NCI-H1694 treated with DMSO at 0.1 percent for 48 hours (cell line): ENCODE results near the gene PRPF8.
"Not testable (repeated sequence)": the region's sequence is repeated elsewhere in the genome, so short reads cannot be mapped to it uniquely, and the experiment has no call there.

Experiments used
- DNase-seq: peaks from one replicate; lab custom pipeline; 2025; lab: John Stamatoyannopoulos, UW

PRPF8 gene

DNA sequence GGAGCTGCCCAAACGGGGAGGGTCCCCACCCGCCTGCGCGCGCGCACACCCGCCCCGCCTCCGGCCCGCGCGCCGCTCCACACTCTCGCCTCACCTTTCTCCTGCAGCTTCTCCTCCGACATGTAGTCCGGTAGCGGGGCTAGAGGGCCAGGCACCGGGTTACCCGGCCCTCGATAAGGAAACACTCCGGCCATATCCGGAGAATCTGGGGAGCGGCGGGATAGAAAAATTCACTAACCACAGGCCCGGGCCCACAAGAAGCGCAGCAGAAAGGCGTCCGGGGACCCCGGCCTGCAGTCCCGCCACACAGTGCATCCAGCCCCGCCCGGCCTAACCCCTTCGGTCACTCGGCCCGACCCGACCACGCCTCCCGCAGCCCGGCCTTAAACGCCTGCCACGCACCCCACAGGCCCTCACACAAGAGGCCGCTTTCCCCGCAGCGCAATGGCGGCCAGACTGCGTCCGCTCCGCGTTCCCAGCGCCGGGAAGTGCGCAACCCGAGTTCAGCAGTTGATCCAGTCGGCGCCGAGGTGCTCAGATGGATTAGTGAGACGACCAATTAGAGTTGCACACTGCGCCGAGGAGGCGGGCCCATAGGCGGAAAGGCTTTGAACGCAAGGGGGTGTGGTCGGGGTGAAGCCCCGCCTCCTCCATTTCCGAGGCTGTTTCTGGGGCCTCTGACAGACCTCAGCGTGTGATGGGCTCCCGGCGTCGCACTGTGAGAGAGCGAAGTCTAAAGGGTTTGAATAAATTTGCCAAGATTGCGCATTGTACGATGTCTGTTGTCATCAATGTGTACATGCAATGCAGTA lies at the start of gene PRPF8:
Gene PRPF8, minus strand, starts transcription at position 490 of the 812 bp plus-strand sequence. Its CDS starts 296 bp downstream, at position 194.
- peak; percentile 97 for DNase-seq

DNA sequence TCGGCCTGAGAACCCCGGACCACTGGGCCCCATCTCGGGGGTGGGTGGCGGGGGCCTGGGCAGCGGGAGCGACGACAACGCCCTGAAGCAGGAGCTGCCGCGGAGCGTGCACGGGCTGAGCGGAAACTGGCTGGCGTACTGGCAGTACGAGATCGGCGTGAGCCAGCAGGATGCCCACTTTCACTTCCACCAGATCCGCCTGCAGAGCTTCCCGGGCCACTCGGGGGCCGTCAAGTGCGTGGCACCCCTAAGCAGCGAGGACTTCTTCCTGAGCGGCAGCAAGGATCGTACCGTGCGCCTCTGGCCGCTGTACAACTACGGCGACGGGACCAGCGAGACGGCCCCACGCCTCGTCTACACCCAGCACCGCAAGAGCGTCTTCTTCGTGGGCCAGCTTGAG lies 49.1 kb upstream of the PRPF8 start:
- DNase-seq = no peak

DNA sequence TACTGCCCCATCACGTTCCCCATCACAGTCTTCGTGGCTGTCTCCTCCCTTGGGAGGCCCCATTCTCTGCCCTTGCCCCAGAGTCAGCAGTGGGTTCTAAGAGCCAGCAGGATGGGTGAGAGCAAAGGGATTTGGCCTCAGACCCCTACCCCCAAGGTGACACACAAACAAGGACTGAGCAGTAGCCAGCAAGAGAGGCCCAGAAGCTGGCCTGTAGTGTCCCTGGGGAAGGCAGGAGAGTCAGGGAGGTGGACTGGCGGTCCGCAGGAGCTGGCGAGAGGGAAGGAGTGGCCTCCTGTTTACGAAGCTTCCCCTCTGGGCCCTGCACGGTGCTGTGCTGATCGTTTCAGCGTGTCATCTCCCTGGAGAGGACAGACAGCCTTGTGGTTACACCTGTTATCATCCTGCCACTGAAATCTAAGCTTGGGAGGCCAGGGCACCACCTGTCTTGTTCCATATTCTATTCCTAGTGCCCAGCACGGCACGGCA lies 48.2 kb upstream of the PRPF8 start:
- DNase-seq = no peak

DNA sequence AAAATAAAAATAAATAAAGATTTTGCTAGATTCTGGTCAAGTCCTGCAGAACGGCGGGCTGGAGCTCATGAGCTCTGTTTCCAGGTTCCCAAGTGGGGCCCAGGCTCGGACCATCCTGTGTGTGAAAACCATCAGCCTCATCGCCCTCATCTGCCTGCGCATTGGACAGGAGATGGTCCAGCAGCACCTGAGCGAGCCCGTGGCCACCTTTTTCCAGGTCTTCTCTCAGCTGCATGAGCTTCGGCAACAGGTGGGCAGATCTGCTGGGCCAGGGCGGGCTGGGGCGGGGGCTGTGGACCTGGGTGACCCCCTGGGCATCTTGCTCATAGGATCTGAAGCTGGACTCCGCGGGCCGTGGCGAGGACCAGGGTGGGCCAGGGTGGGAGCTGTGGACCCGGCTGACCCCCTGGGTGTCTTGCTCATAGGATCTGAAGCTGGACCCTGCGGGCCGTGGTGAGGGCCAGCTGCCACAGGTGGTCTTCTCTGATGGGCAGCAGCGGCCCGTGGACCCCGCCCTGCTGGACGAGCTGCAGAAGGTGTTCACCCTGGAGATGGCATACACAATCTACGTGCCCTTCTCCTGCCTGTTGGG lies 47.7 kb upstream of the PRPF8 start:
- no peak for DNase-seq

DNA sequence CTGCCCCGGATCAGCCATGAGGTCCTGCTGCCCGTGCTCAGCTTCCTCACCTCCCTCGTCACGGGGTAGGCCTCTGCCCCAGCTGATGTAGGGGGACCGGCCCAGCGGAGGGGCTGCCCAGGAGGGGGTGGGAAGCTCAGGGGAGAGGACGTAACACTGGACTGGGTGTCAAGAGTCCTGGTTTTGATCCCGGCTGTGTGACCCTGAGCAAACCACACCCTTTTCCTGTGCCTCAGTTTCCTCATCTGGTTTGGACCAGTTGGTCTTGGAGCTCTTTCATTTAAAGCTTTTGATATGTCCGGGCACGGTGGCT lies 46.5 kb upstream of the PRPF8 start:
- no peak for DNase-seq

DNA sequence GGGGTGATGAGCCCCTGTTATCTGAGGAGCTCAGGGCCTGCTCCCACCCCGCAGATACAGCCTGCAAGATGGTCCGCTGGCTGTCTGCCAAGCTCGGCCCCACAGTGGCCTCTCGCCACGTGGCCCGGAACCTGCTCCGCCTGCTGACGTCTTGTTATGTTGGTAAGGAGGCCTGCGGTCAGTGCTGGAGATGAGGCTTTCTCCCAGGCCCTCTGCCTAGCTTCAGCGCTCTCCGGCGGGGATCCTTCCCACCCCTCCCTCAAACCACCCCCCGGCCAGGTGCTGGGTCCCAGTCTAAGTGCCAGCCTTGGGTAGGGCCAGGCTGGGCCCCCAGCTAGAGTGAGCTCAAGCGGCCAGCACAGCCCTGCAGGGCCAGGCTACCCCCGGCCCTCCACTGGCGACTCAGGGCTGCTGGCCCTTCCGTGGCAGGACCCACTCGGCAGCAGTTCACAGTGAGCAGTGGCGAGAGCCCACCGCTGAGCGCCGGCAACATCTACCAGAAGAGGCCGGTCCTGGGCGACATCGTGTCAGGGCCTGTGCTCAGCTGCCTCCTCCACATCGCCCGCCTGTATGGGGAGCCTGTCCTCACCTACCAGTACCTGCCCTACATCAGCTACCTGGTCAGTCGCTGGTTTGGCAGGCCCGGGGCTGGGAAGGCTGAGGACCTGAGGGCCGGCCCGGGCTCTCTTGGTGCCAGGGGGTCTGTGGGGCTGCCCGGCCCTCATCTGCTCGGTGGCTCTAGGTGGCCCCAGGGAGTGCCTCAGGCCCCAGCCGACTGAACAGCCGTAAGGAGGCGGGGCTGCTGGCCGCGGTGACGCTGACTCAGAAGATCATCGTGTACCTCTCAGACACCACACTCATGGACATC lies 45.9 kb upstream of the PRPF8 start:
- DNase-seq = no peak

DNA sequence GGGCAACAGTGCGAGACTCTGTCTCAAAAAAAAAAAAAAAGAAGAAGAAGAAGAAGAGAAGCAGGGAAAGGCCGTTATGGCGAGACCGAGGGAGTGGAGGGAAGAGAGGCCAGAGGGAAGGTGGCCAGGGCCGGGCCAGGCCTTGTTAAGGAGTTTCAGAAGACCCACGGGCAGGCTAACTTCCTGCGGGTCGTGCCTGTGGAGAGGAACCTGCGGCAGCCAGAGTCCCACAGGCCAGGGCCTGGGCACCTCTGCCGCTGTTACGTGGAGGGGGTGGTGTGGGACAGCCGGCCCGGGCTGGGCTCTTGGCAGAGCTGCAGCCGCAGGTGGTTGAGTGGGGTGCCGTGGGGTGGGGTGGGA lies 45.3 kb upstream of the PRPF8 start:
- no peak for DNase-seq

DNA sequence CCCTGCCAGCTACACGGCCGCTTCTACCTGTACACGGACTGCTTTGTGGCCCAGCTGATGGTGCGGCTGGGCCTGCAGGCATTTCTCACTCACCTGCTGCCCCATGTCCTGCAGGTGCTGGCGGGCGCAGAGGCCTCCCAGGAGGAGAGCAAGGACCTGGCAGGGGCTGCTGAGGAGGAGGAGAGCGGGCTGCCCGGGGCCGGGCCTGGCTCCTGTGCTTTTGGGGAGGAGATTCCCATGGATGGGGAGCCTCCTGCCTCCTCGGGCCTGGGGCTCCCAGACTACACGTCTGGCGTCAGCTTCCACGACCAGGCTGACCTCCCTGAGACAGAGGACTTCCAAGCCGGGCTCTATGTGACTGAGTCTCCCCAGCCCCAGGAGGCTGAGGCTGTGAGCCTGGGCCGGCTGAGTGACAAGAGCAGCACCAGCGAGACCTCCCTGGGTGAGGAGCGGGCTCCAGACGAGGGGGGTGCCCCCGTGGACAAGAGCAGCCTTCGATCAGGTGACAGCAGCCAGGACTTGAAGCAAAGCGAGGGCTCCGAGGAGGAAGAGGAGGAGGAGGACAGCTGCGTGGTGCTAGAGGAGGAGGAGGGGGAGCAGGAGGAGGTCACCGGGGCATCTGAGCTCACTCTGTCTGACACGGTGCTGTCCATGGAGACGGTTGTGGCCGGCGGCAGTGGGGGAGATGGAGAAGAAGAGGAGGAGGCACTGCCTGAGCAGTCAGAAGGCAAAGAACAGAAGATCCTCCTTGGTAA lies 43.4 kb upstream of the PRPF8 start:
- no peak for DNase-seq

DNA sequence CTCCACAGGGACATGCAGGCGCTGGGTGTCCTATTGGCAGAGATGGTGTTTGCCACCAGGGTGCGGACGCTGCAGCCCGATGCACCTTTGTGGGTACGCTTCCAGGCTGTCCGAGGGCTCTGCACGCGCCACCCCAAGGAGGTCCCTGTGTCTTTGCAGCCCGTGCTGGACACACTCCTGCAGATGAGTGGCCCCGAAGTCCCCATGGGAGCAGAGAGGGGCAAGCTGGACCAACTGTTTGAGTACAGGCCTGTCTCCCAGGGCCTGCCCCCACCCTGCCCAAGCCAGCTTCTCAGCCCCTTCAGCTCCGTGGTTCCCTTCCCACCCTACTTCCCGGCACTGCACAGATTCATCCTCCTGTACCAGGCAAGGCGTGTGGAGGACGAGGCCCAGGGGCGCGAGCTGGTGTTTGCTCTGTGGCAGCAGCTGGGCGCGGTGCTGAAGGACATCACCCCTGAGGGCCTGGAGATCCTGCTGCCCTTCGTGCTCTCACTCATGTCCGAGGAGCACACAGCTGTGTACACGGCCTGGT lies 42.7 kb upstream of the PRPF8 start:
- no peak for DNase-seq

DNA sequence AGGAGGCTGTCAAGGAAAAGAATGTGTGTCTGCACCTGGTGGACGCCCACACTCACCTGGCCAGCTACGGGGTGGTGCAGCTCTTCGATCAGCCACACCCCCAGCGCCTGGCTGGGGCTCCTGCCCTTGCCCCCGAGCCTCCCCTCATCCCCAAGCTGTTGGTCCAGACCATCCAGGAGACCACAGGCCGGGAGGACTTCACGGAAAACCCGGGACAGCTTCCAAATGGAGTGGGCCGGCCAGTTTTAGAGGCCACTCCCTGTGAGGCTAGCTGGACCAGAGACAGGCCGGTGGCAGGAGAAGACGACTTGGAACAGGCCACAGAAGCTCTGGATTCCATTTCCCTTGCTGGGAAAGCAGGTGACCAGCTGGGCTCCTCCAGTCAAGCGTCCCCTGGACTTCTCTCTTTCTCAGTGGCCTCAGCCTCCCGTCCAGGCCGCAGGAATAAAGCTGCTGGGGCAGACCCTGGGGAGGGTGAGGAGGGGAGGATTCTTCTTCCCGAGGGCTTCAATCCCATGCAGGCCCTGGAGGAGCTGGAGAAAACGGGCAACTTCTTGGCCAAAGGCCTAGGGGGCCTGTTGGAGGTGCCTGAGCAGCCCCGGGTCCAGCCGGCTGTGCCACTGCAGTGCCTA lies 42.1 kb upstream of the PRPF8 start:
- no peak for DNase-seq

DNA sequence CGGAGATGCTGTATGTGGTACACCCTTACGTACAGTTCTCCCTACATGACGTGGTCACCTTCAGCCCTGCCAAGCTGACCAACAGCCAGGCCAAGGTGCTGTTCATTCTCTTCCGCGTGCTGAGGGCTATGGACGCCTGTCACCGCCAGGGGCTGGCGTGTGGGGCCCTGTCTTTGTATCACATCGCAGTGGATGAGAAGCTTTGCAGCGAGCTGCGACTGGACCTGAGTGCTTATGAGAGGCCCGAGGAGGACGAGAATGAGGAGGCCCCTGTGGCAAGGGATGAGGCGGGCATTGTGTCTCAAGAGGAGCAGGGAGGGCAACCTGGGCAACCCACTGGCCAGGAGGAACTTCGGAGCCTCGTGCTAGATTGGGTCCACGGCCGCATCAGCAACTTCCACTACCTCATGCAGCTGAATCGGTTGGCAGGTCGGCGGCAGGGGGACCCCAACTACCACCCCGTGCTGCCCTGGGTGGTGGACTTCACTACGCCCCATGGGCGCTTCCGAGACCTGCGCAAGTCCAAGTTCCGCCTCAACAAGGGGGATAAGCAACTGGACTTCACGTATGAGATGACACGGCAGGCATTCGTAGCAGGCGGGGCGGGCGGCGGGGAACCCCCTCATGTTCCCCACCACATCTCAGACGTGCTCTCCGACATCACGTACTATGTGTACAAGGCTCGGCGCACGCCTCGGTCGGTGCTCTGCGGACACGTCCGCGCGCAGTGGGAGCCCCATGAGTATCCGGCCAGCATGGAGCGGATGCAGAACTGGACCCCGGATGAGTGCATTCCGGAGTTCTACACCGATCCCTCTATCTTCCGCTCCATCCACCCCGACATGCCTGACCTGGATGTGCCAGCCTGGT lies 41.2 kb upstream of the PRPF8 start:
- no peak for DNase-seq

DNA sequence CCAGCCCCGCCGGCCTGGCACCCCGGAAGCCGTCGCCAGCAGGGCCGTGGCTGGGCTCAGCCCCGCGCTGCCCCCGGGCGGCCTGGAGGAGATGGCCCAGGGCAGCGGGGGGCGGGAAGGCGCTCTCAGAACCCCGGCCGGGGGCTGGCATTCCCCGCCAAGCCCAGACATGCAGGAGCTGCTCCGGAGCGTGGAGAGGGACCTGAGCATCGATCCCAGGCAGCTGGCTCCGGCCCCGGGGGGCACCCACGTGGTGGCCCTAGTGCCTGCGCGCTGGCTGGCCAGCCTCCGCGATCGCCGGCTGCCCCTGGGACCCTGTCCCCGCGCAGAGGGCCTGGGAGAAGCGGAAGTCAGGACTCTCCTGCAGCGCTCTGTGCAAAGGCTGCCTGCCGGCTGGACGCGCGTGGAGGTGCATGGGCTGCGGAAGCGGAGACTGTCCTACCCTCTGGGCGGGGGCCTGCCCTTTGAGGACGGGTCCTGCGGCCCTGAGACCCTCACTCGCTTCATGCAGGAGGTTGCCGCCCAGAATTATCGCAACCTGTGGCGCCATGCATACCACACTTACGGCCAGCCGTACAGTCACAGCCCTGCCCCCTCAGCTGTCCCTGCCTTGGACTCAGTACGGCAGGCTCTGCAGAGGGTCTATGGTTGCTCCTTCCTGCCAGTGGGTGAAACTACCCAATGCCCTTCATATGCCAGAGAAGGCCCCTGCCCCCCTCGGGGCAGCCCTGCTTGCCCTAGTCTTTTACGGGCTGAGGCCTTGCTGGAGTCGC lies 40.4 kb upstream of the PRPF8 start:
- DNase-seq = no peak

DNA sequence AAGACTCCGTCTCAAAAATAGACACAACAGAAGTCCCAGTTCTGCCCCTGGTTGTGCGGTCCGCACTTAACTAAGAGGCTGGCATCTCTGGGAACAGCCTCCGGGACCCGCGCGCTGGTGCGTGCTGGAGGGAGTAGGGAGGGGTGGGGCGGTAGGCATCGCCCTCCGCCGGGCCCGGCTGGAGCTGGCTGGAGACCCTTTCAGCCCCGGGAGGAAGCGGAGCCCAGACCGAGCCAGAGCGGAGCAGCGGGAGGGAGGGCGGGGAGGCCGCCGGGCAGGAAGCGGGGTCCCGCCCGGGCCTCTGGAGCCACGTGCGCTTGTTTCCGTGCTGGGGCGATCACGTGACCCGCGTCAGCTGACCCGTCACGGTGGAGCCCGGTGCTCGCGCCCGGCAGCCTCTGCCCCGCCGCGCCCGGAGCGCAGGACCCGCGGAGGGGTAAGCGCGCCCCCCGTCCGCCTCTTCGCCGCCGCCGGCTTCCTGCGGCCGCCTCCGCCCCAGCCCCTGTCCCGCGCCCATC lies 39.7 kb upstream of the PRPF8 start, which contains the start of gene WDR81:
Gene WDR81, plus strand, starts transcription at position 354 of the 518 bp plus-strand sequence. CDS start 256 bp downstream, outside the sequence.
- peak; percentile 52 for DNase-seq

DNA sequence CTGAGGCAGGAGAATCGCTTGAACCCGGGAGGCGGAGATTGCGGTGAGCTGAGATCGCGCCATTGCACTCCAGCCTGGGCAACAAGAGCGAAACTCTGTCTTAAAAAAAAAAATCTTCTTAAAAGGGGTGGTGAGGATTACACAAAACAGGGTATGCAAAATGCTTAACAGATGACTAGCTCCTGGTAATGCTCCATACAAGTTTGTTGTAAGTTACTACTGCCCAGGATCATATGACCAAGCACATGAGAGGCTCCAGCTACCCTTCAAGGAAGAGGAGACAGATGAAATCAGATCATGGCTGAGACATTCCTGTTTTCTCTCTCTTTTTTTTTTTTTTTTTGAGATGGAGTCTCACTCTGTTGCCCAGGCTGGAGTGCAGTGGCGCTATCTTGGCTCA lies 37.4 kb upstream of the PRPF8 start:
- DNase-seq = not testable (repeated sequence)

DNA sequence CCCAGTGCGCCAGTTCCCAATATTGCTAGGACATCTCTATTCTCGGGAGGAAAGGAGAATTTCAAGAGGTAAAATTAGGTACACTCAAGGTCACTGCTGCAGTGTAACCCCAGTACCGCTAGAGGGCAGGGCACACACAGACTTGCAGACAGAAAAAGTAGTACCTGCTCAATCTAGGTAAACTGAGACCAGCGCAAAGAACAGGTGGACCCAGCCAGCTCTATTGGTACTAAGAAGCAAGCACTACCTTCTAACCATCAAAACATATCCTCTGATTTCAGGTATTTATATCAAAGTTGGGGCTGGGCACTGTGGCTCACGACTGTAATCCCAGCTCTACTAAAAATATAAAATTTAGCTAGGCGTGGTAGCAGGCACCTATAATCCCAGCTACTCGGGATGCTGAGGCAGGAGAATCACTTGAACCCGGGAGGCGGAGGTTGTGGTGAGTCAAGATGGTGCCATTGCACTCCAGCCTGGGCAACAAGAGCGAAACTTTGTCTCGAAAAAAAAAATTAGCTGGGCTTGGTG lies 36.3 kb upstream of the PRPF8 start:
- peak; percentile 20 for DNase-seq

DNA sequence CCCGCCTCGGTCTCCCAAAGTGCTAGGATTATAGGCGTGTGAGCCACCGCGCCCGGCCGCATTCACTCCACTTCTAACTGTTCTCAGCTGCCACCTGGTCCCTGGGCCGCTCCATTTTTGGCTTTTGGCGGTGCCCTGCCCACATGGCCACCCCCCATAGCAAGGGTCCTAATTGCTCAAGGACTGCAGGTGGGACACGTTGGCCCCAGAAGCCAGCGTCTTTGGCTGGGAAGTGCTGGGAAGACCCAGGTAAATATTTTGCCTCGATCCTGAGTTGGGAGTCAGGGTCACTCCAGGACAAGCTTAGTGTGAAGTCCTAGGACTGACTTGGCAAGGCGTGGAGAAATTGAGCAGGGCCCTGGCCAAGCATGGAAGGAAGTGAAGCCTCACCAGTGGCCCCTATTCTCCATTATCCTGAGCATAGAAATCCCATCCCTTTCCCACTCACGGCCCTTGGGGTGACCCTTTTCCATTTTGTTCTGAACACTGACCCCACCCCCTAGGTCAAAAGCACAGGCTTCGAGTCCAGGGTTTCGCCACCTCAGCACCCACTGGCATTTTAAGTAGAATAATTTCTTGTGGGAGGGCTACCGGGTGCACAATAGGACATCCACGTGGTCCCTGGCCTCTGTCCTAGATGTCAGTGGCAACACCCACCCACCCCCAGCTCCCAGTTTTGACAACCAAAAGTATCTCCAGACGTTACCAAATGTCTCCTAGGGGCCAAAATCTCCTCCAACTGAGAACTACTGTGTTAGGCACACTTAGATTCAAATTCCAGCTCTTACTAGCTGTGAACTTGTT lies 33.9 kb upstream of the PRPF8 start:
- DNase-seq = no peak

DNA sequence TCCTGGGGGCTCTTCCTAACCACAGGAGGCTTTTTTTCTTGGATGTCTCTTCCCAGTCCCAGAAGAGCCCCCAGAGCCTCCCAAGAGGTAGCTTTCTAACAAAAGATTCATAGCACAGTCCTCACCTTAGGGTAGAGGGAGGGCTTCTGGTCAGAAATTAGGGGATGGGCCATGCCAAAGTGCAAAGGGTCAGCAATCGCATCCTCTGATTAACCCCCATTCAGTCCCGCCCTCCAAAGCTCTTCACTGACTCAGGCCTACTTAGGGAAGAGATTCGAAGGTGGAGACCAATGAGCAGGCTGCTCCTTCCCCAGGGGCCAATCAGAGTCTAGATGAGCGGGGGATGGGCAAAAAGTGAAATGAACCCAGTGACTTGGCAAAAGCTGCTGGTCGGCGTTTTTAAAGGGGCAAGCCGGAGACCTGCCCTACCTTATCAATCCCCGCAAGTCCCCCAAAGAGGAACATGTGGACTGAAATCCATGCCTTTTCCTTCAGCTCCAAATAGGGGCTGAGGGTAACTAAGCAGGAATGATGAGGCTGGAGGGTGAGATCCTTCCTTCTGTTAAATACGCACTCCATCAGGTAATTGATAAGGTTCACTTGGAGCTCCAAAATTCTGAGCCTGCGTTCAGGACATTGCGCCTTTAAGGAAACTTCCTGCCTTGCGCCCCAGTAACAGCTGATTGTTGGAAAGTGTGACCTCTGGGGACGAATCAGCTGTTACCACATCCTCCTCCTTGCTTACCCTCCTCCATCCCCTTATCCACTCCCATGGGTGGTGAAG lies 32.4 kb upstream of the PRPF8 start:
- peak; percentile 94 for DNase-seq
